Stimulated activated CD4-positive, alpha-beta T cell treated with anti-CD3 and anti-CD28 coated beads, Interleukin-2, amount 100 ng/mL, for 48 hours (primary cell): ENCODE measurements around the gene SGCE.
"Not testable (repeated sequence)": the region's sequence is repeated elsewhere in the genome, so short reads cannot be mapped to it uniquely, and the experiment has no call there.

Source experiments
- DNase-seq, 2 donors: peaks; one replicate each; pipeline ENCODE4 v3.0.0-alpha.2; 2020

The SGCE gene, protein sequence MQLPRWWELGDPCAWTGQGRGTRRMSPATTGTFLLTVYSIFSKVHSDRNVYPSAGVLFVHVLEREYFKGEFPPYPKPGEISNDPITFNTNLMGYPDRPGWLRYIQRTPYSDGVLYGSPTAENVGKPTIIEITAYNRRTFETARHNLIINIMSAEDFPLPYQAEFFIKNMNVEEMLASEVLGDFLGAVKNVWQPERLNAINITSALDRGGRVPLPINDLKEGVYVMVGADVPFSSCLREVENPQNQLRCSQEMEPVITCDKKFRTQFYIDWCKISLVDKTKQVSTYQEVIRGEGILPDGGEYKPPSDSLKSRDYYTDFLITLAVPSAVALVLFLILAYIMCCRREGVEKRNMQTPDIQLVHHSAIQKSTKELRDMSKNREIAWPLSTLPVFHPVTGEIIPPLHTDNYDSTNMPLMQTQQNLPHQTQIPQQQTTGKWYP

DNA sequence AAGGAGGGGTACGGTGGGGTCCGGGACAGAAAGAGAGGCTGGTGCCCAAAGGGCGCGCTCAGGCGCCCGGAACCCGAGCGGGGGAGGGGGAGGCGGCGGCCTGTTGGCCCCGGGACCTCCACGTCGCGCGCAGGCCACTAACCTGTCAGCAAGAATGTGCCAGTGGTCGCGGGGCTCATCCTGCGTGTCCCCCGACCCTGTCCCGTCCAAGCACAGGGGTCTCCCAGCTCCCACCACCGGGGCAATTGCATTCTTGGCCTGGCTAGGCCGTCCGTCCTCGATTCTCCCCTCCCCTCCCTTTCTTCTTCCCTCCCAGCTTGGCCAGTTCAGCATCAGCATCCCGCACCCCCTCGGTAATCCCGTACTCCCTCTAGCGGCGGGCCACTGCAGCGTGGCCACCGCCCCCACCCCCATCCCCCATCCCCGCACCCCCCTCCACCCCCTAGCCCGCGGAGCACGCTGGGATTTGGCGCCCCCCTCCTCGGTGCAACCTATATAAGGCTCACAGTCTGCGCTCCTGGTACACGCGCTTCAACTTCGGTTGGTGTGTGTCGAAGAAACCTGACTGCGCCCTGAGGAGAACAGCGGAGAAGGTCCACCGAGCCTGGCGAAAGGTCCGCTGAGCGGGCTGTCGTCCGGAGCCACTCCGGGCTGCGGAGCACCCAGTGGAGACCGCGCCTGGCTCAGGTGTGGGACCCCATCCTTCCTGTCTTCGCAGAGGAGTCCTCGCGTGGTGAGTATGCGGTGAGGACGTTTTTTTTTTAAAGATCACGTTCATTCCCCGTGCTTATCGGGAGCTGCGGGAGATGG, at the start of gene SGCE:
TSS of gene SGCE (minus strand) at position 286 of the 810 bp plus-strand sequence. CDS start at position 251, 35 bp downstream.
- DNase-seq: peak in 1 of 2 donors; percentile 59

DNA sequence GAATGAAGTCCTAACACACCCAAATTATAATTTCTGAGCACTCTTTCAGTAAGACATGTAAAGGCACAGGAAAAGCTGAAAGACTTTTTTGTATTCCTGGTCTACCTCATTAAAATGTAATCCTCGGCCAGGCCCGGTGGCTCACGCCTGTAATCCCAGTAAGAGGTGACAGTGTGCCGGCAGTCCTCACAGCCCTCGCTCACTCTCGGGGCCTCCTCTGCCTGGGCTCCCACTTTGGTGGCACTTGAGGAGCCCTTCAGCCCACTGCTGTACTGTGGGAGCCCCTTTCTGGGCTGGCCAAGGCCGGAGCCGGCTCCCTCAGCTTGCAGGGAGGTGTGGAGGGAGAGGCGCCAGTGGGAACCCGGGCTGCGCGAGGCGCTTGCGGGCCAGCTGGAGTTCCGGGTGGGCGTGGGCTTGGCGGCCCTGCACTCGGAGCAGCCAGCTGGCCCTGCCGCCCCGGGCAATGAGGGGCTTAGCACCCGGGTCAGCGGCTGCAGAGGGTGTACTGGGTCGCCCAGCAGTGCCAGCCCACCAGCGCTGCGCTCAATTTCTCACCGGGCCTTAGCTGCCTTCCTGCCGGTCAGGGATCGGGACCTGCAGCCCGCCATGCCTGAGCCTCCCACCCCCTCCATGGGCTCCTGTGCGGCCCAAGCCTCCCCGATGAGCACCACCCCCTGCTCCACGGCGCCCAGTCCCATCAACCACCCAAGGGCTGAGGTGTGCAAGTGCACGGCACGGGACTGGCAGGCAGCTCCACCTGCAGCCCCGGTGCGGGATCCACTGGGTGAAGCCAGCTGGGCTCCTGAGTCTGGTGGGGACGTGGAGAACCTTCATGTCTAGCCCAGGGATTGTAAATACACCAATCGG, 49.5 kb upstream of the SGCE start:
- not testable (repeated sequence) for DNase-seq

DNA sequence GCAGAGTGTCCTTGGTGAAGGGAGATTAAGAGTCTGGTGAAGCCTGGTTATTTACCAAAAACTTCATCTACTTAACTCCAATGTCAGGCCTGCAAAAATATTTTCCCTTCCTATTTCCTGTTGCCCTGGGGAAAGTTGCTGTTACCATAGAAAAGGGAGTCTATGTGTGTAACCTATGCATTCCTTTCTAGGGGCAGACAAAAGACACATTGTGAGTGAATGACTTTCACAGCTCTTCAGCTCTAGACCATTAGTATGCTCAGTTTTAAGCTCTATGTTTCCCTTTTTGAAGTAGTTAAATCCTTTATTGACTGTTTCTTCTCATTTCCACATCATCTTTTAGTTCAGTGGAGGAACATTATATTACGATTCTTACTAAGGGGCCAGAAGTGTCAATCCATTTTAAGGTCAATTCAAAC, 45.6 kb upstream of the SGCE start:
- no peak for DNase-seq

DNA sequence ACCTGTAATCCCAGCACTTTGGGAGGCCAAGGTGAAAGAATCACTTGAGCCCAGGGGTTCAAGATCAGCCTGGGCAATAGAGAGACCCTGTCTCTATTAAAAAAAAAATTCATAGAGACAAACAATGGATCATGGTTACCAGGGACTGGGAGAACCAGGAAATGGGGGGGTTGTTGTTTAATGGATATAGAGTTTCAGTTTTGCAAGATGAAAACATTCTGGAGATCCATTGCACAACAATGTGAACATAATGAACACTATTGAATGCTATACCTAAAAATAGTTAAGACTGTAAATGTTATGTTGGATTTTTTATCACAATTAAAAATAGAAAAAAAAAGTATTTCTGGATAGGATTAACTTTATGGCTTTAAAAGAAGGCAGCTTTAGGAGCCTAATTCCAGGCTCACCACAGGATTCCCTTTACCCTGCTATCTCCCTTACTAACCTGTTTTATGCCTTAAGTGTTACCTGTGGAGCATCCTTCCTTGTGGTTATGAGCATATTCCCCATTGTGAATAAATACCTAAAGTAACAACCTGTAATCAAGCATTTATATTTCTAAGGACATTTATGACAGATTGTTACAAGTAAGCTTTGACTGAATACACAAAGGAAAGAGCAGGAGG, 45.1 kb upstream of the SGCE start:
- no peak for DNase-seq

DNA sequence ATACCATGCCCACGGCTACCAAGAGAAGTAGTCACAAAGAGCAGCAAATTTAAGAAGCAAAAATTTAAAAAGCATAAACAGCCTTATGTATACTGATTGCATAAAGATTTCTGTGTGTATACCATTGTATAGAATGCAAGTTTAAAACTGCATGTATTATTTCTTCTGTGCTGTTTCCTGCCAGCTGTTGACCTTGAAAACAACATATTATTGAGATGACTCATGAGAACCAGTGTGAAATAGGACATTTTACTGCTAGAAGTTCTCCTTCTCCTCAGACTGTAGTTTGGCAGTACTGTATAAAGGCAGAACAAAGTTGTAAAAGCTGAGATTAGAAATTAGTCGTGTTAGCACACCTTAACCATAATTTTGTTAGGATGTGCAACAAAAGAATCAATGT, 42.3 kb upstream of the SGCE start:
- DNase-seq: no peak

DNA sequence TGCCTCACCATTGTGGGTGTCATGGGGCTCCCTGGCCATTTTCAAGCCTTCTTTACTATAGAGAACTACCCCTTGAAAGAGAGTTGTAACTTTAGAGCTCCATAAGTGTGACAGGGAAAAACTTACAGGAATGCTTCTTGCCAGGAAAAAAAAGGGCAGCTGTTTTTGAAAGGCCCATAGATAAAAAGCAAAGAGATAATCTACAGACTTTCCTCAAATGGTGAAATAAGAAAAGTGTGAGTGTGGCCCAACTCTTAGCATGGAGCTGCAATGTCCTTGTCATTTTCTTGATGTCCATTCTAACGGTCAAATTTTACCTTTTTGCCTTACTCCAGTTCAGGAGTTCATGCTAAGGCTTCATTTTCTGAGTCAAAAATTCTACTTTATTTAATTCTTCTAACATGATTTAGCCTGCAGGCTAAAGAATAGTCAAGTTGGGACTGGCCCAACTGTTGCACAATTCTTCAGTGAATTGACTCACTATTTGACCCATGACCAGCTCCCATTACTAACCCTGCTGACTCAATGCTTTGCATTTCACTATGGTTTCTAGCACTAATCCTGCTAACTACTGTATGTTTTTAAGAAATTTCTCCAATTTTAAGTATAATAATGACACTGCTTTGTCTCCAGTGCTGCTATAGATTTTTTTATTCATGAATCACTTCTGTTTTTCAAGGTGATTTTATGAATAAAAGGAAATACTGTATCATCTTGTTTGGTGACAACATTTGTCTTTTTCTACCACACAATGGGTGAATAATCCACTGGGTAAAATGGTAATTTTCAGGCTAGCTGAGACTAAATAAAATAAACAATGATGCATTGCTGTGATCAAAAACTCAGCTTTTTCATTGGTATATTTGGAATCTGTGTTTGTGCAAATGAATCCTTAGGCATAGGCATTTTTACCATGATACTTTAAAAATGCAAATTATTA, 41.4 kb upstream of the SGCE start:
- DNase-seq: no peak

DNA sequence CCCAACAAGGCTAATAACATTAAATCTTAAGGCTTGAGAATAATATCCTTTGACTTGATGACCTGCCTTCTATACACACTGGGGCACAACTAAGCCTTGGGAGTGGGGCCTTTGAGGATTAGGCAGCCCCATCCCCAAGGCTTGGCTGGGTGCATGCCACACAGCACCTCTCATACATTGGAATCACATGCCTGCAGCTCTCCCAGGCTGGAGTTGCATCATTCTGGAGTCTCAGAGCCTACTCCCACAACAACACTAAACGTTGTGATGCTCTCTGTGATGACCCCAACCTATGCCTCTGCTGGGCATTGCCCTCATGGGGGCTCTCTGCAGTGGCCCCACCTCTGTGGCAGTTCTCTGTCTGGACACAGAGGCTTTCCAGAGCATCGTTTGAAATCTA, 31.9 kb upstream of the SGCE start:
- DNase-seq: no peak

DNA sequence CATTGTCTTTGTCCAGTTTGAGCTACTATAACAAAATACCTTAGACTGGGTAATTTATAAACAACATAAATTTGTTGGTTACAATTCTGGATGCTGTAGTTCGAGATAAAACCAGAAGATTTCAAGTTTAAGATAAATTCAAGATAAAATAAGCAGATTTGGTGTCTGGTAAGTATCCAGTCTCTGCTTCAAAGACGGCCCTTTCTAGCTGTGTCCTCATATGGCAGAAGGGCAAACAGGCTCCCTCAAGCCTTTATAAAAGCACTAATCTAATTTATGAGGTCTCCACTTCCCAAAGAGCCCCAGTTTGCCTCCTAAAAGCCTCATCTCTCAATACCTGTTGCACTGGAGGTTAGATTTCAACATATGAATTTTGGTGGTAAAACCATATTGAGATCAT, 31.1 kb upstream of the SGCE start:
- DNase-seq: no peak

DNA sequence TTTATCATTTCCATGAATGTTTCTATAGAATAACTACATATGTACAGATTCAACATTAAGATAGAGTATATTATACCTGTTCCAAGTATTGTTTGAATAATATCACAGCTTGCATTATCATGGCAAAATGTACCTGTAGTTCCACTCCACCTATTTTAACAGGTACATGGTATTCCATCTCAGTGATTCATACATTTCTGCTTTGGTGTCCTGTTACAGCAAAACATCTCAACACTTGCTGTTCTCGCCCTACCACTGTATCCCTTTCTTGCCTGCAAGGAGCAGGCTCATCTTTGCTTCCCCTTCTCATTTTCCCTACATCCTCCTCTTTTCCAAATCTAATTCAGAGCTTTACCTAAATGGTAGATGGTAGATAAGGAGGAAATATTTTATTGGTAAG, 27.1 kb upstream of the SGCE start:
- DNase-seq: no peak

DNA sequence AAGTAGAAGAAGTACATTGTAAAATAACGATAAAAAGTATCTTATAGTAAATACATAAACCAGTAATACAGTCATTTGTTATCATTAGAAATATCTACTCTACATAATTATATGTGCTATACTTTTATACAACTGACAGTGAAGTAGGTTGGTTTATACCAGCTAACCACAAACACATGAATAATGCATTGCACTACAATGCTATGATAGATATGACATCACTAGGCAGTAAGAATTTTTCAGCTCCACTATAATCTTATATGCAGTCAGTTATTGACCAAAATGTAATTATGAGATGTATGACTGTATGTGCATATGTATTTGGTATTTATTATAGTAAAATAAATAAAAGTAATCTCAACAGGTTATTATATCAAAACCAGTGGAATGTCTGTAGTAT, 23.4 kb upstream of the SGCE start:
- DNase-seq: no peak

DNA sequence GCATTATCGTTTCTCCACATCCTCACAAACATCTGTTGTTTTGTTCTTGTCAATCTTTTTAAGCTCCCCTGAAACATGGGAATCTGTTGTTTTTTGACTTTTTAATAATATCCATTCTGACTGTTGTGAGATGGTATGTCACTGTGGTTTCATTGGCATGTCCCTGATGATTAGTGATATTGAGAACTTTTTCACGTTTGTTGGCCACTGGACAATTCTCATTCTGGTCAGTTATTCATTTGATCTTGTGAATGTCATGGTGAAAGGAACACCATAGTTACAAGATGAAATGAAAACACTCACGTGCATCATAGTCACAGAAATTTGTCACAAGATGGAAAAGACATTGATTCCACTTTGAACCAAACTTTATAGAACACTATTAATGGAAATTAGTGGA, 20.5 kb upstream of the SGCE start:
- no peak for DNase-seq

DNA sequence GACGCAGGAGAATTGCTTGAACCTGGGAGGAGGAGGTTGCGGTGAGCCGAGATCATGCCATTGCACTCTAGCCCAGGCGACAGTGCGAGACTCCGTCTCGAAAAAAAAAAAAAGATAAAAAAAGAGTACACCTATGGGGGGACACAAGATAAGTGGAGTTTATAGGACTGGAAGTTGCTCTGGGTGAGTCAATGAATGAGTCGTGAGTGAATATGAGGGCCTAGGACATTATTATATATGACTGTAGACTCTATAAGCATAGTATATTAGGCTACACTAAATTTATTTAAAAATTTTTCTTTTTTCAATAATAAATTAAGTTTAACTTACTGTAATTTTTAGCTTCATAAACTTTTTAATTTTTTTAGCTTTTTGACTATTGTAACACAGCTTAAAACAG, 19.4 kb upstream of the SGCE start:
- DNase-seq: no peak

DNA sequence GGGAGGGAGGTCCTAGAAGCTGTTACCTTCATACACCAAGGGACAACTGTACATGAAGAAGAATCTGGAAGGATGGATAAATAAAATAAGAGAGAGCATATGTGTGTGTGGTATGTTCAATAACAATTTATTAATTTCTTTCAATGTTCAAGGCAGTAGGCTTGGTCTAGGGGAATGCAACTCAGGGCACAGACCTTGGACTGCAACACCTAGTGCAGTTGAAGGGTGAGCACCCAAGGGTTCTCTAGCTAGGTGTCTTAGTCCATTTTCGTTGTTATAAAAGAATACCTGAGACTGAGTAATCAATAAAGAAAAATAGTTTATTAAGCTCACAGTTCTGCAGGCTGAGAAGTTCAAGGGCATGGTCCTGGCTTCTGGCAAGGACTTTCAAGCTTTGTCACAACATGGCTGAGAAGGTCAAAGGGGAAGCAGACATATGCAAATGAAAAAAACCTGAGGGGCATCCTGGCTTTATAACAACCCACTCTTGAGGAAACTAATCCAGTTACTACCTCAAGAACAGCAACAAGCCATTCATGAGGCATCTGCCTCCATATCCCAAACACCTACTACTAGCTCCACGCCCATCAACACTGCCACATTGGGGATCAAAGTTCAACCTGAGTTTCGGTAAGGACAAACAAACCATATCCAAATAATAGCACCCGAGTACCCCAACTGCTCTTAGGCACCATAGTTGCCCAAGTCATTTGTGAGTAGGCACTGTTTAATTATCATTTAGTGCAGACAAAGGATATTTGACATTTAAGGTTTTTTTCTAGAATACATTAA, 15.7 kb upstream of the SGCE start:
- no peak for DNase-seq

DNA sequence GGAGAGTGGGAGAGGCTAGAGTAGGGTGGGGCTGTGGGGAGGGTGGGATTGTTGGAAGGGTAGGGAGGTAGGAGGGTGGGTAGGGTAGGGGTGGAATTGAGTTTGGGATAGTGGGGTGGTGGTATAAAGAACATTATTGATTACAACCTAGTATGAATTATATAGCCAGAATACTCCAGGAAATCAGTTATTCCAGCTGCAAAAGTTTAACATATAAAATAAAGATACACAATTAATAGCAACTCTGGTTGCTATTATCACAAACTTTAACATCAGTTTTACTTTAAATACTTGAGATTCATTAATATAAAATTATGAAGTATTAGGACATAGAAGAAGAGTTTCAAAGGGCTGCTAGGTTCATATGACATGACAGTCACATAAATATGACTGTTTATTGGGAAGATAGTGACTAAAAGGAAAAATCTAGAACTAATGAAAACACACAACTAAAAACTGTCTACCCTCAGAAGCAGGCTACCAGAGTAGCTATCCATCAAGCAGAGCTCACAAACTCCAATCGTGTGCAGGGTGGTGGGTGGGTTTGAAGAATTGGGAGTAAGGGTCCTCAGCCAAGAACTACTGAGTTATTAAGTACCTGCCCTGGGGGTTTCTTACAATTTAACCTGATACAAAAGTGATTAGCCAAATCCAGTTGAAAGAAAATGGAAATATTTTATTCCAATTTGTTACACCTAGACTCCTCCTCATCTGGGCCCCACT, 14.0 kb upstream of the SGCE start:
- no peak for DNase-seq

DNA sequence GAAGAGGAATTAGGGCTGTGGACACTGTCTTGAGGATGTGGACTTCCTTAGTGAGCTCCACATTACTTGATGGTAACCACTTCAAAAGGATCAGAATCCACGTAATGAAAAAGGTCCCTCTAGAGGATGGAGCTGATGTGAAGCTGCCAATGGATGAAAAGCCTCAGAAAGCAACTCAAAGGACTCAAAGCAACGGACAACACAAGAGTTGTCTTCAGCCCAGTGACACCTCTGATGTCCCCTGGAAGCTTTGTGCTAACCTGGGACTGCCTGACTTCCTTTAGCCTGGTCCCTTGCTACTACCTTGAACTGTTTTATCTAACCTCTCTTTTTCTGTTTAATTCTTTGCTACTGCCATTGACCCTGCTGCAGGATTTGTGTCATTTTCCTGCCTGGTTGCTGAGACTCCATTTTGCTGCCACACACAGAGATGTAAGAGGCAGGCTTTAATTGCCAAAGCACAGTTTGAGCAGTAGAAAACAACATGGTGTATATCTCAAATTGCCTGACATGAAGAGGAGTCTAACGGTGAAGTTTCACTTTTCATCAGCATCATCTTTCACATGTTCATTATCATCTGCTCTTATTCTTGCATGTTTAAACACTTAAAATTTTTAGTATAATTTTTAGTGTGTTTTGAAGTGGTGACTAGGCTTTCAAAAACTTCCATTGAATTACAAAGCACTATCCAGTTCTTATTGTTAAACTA, 11.1 kb upstream of the SGCE start:
- DNase-seq: no peak

DNA sequence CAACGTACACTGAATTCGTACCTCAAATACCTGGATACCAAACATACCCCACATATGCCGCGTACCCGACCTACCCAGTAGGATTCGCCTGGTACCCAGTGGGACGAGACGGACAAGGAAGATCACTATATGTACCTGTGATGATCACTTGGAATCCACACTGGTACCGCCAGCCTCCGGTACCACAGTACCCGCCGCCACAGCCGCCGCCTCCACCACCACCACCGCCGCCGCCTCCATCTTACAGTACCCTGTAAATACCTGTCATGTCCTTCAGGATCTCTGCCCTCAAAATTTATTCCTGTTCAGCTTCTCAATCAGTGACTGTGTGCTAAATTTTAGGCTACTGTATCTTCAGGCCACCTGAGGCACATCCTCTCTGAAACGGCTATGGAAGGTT, 9.5 kb upstream of the SGCE start:
- no peak for DNase-seq

DNA sequence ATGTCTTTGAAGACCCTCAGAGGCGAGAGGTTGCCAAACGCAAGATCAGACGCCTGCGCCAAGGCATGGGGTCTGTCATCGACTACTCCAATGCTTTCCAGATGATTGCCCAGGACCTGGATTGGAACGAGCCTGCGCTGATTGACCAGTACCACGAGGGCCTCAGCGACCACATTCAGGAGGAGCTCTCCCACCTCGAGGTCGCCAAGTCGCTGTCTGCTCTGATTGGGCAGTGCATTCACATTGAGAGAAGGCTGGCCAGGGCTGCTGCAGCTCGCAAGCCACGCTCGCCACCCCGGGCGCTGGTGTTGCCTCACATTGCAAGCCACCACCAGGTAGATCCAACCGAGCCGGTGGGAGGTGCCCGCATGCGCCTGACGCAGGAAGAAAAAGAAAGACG, 8.1 kb upstream of the SGCE start:
- no peak for DNase-seq

DNA sequence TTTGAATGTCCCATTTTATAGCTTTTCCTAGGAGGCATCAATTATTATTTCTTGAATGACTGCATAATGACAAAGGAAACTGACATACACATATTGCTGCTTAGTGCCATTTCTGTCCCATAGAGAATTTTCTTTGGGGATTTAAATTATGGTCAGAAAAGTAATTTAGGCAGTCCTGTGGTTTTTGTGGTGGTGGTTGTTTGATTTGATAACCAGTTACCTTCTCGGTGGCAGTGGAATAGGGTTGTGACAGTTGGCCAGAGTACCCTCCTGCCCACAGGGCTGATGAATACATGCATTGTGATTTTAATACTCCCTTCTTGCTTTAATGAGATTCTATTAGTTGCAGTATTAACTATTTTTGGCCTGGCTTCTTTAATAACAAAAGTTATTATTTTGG, 6.6 kb upstream of the SGCE start:
- DNase-seq: no peak

DNA sequence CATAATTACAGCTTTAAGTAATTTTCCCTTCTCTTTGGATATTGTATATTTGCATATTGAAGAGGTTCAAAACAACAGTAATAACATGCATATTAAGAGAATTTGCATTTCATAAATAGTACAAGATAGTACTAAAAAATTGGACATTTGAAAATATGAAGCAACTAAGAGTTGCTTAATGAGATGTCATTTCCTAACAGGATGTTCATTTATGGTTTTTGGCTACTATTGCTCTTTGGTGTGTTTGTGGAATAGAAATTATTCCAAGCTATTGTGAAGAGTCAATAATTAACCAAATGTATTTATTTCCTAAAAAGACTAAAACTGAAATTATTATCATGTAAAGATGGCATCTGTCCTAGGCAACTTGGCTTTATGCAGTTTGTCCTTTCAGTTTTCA, 4.1 kb upstream of the SGCE start:
- DNase-seq: no peak
